CD4-positive, alpha-beta T cell treated with Interleukin-15 for 1 hour (primary cell): ENCODE results near the gene PAK3.

ENCODE experiments used
- DNase-seq: peaks from one replicate; pipeline ENCODE4 v3.0.0-alpha.2; 2020

The PAK3 gene

GRCh38 chrX:111265486-111265885 lies 169.5 kb downstream of the PAK3 start:
- no peak for DNase-seq

GRCh38 chrX:111268506-111268905 lies 172.5 kb downstream of the PAK3 start:
- no peak for DNase-seq

GRCh38 chrX:111270339-111270738 lies 174.3 kb downstream of the PAK3 start, which contains the start of gene CAPN6:
TSS of gene CAPN6 (minus strand) at chrX:111270483. CDS start at chrX:111263936, 6,547 bp downstream.
- no peak for DNase-seq
